NCI-H82 (cell line): ENCODE measurements around the gene DOCK8.

Source experiments
- DNase-seq: peaks from one replicate; lab custom pipeline; 2025; lab: John Stamatoyannopoulos, UW

Gene DOCK8

DNA sequence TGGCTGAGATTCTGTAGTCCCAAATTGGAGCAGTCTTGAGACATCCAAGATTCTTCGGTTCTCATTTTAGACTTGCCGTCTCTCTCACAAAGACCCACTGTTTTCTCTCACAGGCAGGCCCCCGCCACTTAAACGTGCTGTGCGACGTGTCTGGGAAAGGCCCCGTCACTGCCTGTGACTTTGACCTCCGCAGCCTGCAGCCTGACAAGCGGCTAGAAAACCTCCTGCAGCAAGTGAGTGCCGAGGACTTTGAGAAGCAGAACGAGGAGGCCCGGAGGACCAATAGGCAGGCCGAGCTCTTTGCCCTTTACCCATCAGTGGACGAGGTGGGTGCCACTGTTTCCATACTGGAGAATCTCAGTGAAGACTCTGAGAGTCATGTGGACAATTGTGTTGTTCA, 97.2 kb downstream of the DOCK8 start:
- DNase-seq, result peak; percentile 30

DNA sequence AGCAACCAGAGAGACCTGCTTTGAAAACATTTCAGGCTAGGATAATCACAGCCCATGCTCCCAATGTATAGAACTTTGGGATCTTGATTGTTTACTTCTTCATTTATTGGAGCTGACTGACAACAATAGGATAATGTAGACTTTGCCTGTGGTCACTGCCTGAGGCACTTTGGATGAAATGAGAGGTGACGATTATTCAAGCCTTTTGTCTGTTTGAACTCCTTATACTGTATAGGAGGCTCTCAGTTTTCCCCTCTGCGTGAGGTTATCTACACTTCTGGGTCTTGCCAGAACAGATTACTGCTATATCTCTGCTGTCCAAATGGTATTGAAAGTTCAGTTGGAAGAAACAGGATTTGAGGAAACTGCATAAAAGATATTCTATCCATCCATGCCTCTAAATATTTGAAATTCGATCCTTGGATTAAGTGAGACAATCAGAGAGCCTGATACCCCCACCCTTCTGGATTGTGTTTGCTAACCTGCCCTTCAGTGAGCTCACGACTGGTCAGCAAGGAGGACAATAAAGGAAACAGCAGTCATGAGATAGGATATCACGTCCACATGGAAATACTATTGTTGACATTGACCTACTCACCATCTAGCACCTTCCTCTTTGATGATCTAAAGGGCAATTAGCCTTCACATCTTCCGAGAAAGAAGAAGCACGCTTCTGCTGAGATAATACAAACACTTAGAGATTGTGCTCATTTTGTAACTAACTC, 98.1 kb downstream of the DOCK8 start:
- DNase-seq, result peak; percentile 41

DNA sequence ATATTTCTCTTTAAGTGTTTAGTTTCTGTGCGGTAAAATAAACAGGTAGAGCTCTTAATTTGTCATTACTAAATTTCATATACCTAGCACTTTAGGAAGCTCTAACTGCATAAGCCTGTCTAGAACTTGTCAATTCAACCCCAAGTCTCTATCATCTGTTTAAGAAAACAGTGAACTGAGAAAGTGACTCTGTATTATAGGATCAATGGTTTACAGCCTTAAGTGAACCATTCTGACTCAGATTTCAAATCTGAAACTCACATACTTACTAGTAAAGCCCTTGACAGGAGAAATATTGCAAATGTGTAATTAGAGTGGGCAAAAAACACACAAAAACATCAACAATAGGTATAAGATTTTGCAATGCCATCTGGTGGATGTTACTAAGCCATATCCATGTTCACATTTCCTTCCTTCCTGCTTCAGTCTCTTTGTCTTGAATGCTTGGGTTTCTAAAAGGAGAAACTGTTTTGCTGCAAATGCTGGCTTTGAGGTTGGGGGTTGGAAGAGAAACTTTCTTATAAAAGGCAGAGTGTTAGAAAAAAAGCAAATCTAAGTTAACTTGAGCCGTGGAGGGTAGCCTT, 101.8 kb downstream of the DOCK8 start:
- DNase-seq, result no peak

DNA sequence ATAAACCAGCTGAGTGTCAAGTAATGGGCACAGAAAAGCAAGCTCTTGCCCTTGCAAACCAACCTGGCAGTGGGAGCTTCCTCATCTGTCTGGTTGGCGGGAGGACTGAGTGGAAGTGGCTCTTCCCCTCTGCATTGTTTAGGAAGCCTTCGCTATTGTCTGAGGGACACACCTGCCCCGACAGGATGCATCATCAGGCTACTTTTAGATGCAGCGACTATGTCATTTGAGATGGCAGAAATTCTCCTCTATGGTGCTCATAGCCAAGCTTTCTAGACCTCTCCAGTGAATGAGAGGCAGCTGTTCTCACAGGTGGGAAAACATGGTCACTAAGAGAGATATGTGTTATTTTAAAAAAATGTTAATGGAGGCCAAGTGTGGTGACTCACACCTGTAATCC, 104.0 kb downstream of the DOCK8 start:
- no peak for DNase-seq

DNA sequence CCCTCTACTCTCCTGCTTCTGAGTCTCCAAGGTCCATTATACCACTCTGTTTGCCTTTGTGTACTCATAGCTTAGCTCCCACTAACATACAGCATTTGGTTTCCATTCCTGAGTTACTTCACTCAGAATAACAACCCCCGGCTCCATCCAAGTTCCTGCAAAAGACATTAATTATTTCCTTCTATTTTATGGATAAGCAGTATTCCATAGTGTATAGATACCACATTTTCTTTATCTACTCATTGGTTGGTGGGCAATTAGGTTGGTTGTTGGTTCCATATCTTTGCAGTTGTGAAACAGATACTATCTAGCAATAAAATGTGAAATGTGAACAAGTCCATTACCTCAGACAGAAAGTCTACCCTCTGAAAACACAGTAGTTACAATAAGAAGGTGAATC, 110.3 kb downstream of the DOCK8 start:
- no peak for DNase-seq

DNA sequence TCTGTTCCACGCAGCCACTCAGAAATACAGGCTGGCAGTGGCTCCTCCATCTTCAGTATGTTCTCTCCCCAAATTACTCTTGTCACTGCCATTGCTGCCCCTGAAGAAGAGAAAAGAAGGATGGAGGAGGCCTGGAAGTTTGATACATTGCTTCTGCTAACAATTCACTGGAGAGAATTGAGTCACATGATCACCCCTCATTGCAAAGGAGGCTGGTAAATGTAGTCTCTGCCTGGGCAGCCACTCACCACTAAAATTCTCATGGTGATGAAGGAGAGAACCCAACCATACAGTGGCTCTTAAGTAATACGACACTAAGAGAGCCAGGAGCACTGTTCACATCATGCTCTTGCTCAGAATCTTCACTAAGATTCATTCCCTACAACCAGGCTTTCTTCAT, 112.0 kb downstream of the DOCK8 start:
- DNase-seq, result peak; percentile 16

DNA sequence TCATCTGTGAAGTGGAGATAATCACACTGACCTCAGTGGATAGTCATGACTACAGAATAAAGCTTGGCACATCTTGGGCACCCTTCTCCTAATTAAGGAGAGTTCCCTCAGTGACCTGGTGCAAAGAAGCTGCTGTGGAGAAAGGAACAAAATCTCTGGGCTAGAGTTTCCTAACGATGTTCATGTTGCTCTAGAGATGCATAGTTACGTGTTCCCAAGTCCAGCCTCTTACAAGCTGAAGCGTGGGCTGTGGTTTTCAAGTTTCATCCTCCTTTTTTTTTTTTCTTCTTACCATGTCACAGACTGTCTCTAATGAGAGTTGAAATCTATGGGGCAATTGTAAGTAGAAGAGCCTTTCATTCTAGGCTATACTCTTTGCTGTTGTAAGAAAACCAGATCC, 113.8 kb downstream of the DOCK8 start:
- no peak for DNase-seq

DNA sequence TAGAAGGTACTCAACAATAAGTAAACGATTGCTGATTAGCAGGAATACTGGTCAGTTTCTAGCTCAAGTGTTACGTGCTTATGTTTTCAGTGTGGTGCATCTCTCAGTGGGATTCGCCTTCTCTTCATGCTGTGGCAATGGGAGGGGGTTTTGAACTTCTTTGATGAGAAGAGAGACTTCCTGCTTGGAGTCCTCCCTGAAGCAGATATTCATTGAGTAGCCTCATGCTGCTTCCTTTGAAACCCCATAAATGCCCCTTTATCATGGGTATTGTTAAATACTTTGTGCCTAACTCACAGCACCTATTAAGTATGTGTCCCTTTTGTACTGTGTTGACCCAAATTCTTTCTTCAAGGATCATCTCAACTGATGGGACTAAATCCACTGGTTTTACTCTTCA, 116.5 kb downstream of the DOCK8 start:
- no peak for DNase-seq

DNA sequence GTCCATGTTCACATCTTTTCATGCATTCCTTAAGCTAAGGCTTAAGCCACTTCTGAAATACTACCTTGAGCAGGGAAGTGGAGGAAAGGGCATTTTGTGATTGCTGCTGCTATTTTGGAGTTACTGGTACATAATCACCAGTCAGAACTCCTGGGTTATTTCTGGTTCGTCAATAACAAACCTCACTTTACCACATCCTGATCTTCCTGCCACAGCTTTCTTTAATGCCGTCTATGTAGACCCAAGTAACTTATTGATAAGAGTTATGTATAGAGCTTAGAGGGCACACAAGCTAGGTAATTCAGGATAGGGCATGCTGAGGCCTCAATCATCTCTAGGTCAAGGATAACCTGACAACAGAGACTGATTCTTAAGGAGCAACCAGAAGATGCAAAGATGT, 120.7 kb downstream of the DOCK8 start:
- no peak for DNase-seq

DNA sequence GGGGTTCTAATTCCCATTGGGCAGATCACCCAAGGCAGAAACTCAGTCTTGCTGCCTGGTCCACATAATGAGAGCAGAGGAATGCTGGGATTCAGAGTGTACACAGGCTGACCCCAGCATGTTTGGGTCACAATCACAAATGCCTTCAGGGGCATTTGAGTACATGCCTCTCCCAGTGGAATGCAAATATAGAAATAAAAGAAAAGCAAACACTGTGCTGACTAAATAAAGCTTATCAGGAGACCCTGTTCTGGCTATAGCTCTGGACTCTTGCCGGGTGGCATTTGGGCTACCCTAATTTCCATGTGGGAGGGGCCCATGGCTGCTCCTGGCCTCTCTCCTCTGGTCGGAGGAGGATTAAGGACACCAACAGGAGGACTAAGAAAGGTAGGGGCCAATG, 121.4 kb downstream of the DOCK8 start:
- no peak for DNase-seq

DNA sequence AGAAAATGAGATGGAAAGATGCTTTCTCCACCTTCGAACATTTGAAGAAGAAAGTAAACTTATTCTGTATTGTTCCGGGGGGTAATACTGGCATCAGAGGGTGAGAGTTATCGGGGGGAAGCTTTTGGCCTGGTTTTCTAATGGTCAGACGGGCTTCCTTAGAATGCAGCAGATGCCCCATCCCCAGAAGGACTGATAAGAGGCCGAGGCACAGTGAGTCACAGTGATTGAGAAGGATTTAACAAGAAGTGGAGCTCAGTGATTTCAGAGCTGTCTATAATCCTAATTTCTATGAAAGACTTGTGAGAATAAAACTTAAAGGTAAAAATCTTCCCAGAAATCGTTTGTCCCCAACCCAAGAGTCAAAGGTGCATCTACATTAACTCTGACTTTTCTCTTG, 123.9 kb downstream of the DOCK8 start:
- peak; percentile 69 for DNase-seq

DNA sequence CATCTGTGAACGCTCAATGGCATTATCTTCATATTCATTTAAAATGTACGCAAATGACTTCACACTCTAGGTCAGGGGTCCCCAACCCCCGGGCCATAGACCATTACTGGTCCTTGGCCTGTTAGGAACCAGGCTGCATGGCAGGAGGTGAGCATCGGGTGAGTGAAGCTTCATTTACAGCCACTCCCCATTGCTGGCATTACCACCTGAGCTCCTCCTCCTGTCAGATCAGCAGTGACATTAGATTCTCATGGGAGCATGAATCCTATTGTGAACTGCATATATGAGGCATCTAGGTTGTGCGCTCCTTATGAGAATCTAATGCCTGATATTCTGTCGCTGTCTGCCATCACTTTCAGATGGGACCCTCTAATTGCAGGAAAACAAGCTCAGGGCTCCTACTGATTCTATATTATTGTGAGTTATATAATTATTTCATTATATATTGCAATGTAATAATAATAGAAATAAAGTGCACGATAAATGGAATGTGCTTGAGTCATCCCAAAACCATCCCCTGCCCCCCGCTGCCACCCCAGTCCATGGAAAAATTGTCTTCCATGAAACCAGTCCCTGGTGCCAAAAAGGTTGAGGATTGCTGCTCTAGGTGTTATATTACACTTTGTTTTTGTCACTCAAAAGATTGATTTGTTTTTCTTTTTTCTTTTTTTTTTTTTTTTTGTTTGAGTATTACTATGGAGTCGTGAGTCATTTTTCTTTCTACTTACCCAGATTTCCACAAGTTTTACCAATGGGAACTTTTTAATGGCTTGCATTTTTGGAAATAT, 127.2 kb downstream of the DOCK8 start:
- peak; percentile 68 for DNase-seq

DNA sequence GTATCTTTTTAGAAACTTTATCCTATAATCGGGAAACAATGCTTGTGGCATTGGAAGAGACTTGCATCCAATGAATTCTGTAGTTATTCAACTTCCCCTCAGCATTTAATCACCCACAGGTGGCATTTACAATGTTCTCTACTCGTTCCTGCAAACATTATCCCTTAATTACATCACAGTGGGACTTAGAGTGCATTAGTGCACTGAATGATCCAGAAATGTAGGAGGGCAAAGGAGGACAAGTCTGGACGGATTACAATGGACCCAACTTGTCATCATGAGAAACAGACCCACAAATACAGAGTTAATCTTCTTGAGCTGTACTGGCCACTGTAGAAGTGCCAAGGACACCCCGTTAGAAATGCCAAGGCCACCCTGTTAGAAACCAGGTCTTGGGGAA, 129.1 kb downstream of the DOCK8 start:
- peak; percentile 97 for DNase-seq

DNA sequence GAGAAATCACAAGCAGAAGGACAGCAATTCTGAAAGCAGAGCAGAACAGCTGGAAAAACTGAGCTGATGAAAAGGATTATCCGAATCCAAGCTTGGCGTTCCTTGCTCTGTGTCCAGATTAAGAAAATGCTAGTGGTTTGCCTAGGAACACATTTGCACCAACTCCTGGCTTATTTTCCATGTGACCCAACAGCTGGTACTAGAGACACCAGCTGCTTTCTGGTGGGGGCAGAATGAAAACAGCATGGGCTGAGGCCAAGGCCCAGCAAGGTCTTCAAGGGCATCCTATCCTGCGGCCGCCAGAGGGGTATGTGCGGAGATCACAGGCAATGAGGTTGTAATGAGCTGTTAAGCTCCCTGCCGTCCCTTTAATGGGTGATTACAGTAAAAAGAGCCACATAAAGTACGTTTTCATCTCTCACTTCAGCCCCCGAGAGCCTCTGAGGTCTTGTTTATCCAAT, 131.5 kb downstream of the DOCK8 start:
- peak; percentile 97 for DNase-seq

DNA sequence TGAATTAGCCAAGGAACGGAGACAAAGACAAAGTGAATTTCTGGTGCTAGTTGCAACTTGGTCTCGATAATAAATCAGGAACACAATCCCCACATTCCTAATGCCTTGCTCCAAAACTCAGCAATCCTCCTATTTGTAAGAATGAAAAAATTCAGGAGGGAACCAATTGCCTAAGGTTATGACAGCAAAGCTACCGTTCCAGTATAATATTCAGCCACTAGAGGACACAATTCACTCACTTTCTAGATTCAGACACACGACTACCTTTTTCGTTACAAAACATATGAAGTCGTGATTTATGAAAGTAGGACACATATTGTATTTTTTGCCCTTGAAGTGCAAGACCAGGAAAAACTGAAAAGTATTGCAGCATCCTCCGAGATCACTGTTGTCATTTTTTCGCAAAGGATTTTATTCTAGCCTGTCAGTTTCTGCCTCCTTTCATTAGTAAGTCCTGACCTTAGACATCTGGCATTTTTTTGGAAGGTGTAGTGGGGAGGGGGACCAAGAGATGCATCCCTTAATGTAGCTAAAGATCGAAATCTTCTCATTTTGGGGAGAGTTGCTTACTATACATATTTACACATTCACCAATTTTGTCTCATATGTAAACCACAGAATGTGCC, 133.1 kb downstream of the DOCK8 start:
- peak; percentile 60 for DNase-seq

DNA sequence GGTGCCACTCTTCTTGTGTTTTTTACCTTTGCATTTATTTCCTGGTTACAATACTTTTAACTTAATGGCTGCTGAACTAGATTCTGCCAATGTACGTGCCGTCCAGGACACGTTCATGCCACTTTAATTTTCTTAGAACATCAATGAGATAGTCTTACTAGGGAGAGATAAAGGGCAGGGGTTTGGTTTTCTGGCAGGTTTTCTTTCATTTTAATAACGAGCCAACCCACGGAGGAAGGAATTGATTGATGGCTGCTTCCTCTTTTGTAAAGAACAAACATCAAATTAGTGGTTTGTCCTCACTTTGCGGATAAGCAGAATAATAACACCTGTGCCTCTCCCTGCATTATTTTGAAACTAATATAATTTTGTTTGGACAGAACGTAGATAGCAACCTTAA, 135.7 kb downstream of the DOCK8 start:
- no peak for DNase-seq

DNA sequence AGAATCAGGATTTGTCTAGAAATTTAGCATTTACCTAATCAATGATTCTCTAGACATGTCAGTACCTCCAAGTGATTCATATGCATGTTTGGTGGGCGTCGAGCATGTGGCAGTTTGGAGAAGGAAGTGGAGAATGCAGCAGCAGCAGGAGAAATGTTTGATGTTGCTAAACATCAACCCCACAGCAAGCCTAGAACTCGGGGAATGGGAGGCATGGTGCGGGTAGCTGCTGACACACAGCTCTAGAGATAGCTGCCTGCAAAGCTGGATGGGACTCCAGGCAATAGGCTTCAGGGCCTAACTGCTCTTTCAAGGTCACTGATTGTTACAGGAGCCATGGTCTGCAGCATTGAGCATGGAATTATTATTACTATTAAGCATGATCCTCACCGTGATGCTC, 137.3 kb downstream of the DOCK8 start:
- no peak for DNase-seq

DNA sequence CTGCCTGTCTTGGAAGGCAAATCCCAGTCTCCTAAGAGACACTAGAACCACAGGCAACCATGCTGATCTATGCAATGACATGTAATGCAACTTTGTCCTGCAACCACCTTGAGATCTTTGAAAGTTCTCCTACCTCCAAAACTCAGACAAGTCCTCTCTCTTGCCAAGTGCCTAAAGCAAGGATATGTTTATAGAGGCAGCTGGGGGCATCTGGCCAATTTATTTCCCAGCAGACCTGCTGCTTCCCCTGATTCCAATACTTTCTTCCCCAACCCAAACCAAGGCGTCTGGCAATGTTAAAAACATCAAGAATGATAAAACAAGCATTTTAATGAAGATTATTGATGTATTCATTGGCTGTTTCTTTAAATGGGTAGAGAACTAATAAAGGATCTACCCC, 138.4 kb downstream of the DOCK8 start:
- DNase-seq, result no peak

DNA sequence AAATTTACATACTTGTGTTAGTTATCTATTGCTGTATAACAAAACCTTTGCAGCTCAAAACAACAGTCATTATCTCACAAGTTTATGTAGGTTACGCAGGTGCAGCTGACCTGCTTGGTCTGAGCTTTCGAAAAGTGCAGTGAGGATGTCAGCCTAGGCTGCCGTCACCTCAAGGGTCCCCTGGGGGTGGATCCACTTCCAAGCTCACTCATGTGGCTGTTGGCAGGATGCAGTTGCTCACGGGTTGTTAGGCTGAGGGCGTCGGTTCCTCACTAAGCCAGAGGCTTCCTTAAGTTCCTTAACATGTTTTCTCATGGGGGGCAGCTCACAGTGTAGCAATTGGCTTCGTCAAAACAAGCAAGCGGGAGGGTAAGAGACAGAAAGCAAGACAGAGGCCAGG, 139.8 kb downstream of the DOCK8 start:
- DNase-seq, result no peak

DNA sequence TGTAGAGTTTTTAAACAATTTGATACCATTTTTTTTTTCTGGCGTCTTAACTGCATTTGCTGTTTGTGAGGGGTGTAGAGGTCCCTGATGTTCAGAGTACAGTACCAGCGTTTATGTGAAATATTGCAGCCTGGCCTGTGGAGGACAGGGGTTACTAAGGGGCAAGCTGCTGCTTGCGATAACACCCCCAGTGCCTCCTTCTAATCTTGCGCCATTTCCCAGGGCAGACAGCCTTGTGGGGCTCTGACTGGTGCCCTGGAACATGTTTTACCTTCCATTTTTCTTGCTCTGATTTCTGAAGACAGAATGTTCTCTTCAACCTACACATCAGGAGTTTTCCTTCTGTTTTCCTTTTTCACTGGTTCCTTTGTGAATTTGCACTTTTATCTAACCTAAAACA, 142.9 kb downstream of the DOCK8 start:
- peak; percentile 14 for DNase-seq

DNA sequence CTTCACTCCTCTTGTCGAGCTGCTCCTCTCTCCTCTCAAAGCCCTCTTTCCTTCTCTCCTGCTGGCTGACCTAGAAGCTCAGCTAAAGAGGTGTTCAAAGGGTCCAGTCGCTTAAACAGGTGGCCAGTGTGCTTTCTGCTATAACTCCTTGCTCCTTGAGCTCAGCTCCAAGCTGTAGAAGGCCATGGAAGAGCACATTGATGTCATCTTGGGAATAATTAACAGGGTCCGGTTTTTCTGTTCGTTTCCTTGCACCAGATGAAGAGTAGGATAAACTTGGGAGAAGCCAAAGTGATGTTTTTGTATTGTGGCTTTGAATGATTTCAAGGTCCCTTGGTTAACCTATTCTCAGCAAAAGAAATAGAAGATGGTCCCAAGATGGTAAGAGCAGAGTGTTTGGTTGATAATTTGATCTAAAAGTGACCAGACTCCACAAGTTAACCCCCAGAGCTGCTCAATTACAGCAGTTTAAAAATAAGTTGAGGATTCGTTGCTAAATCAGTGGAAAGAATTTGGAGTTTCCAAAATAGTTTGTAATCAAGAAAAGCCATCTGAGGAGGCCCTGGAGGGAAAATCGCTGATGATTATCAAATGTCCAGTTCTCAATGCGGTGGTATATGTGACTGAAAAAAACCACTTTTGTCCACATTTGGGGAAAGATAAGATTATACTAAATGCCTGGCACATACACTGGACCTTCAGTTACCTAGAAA, 148.1 kb downstream of the DOCK8 start:
- no peak for DNase-seq

DNA sequence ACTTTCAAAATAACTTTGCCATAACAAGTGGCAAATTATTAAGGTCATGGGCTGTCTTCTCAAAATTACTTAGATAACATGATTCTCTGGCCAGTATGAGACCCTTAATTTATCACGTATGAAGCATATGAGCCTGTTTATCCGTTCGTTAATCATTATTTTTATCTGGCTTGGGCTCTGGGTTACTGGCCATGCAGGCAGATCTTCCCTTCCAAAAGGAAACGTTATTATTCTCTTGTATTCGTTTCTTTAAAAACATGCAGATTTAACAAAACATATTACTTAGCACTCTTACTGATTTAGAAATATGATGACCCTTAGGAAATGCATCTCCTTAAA, 148.6 kb downstream of the DOCK8 start:
- DNase-seq, result no peak
